HG03097 (cell line): Measurements from ENCODE around the gene VASH1.

Experiments used
- ATAC-seq: cut with Tn5 transposase; IDR thresholded peaks from one replicate; pipeline ENCODE4 v1.9.1; 2021; ENCODE audit not compliant: unreplicated experiment, low FRiP score

VASH1 gene

DNA sequence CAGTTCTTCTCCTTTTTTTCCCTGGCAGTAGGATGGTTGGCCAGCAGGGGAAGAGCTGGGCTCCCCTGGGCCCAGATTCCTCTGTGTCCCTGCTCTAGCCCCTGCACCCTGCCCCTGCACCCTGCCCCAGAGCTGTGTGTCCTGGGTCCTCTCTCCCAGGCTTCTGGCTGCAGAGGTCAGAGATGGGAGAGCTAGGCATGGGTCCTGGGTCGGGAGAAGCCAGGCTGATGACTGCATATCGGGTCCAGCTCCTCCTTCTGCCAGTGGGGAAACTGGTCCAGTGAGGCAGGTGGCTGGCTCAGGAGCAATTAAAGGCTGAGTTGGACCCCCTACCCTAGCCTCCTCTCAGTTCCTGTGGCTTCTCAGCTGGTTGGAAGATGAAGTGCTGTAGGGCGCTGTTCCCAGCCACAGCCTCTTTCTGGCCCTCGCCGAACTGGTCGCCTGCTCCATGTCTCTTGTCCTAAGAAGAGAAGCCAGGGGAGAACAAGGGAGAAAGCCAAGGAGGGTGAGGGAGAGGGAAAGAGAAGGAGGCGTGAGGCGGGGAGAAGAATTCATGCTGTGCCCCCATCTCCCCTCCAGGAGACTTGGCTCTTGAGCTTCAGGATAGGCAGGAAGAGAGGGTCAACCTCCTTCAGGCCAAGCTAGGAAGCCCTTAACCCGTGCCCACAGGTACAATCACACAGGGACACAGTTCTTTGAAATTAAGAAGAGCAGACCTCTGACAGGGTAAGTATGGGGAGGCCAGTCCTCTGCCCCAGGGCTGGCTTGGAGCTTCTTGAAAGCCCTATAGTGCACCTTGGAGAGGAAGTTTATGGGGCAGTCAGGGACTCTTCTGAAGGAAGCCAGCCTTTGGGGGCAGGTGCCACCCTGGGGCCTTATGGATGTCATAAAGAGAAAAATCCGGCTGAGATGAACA lies 9.5 kb downstream of the VASH1 start:
- no peak for ATAC-seq

- ATAC-seq = no peak
These were observed 10.2 kb downstream of the VASH1 start for GRCh38 chr14:76771437-76771980.

GRCh38 chr14:76772300-76773187 lies 11.3 kb downstream of the VASH1 start:
- no peak for ATAC-seq

- ATAC-seq = no peak
These were observed 12.1 kb downstream of the VASH1 start for GRCh38 chr14:76773188-76773885.

GRCh38 chr14:76773956-76774820 lies 12.9 kb downstream of the VASH1 start:
- ATAC-seq = no peak

DNA sequence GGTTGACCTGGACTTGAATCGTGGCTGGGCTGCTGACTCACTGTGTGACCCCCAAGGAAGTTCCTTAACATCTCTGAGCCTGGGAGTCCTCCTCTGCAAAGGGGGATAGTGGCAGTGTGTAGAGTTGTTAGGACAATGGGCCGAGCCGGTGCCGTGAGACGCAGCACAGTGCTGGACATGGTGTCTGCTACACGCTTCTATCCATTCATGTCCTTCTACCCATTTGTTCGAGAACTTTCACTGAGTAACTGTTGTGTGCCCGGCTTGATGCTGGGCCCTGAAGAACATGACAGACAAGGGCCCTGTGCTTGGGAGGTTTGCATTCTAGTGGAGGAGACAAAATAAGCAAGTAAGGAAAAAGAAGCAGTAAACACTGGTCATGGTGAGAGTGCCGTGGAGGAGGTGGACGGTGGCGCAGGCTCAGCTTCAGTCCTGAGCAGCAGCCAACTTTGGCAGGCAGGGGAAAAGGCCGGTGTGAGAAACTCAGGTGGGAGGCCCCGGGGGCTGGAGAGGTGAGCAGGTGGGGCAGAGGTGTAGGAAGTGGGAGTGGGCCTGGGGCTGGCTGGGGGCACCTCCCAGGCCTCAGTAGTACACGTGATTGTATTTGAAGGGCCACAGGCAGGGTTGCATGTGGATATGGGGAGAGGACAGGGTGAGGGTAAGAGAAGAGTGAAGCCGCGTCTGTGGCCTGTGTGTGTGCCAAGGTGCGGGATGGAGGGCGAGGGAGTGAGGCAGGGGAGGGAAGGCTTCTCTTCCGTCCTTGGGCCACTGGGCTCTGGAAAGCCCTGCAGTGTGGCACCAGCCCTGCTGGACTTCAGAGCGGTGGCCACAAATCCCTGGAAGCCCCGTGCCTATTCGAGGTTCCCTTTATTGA lies 13.8 kb downstream of the VASH1 start:
- no peak for ATAC-seq

GRCh38 chr14:76775695-76776427 lies 14.6 kb downstream of the VASH1 start:
- no peak for ATAC-seq

- no peak for ATAC-seq
These were observed 15.4 kb downstream of the VASH1 start for GRCh38 chr14:76776428-76777251.

GRCh38 chr14:76777721-76778120 lies 16.5 kb downstream of the VASH1 start:
- ATAC-seq = no peak

DNA sequence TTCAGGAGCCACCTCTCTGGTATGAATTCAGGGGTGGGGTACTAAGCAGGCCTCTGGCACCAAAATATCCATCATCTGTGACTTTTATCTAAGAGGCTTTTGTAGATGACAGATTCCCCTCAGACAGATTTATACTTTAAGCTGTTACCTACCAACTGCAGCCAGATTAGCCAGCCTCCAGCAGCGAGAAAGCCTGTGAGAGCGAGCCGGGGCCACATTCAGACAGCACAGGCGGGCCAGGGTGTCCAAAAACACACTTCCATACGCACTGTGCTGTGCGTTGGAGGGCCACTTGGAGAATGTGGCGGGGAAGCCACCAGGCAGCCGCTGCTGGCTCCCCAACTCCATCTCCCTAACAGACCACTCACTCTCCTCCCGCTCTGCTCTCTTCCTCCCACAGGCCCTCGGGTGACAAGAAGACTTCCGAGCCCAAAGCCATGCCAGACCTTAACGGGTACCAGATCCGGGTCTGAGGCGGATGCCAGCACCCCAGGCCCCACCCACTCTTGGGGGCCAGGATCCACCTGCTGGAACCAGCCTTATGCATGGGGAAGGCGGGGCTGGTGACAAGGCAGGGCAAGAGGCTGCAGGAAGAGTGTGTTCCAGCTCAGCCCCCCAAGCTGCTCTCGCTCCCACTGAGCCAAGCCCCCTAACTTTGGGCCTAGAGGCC lies 17.4 kb downstream of the VASH1 start:
- ATAC-seq = no peak

DNA sequence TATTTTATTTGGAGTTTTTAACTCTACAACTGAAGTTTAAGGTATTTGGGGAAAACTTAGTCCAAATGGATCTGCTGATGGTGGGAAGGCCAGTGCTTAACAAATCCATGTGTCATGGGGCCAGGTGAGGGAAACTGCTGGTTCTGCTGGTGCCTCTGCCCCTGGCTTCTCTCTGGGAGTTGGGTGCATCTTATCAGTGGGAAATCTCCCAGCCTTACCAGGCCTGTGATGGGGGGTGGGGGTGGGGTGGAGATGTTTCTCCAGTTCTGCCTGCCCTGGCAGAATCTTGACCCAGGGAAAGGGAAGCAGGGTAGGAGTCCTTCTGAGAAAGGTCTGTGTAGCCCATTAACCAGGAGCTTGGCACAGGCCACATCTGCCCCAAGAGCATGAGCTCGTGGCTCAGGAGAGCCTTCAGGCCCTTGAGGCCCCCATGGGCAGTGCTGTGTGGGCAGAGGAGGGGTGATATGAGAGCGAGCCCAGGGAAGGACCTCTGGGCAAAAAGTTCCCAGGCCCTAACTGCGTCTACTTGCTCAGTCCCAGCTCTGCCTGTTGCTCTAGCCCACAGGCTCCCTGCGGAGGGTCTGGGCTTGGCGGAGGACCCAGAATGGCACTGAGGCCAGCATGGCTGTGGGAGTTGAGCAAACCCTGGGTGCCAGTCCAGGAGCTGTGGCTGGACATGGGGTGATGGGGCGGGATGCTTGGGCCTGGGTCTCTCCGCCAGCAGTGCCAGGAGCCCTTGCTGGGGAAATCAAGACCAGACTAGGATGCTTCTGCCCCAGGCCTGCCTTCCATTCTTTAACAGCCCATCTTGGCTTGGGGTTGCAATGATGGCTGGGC lies 18.2 kb downstream of the VASH1 start:
- ATAC-seq = no peak

DNA sequence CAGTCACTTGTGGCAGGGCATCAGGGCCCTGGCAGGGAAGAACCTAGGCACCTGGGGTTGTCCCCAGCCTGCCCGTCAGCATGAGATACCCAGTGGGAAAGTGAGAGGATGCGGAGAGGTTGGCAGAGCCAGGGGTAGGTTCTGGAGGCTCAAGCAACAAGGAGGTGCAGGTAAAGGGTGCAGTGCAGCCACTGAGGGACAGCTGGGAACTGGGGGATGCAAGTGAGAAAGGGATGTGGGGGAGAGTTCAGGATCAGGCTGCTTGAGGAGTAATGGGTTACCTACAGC lies 18.7 kb downstream of the VASH1 start:
- ATAC-seq = no peak

GRCh38 chr14:76780360-76780759 lies 19.1 kb downstream of the VASH1 start:
- ATAC-seq = no peak

- no peak for ATAC-seq
These were observed 19.8 kb downstream of the VASH1 start for GRCh38 chr14:76780875-76781647.

- no peak for ATAC-seq
These were observed 20.4 kb downstream of the VASH1 start for GRCh38 chr14:76781648-76782051.
